ENCODE measurements around the gene C14orf119.
A peak's percentile ranks its signal among the peaks of the same experiment; 100 is the strongest.

The C14orf119 gene

GRCh38 chr14:23095196-23096108 is at the start of gene C14orf119:
C14orf119 (plus strand) TSS chr14:23095505; CDS start chr14:23097659, 2,154 bp downstream.
- DNase-seq, result peak; percentile 98

- no peak for DNase-seq
Measured at GRCh38 chr14:23047034-23047634, 48.2 kb upstream of the C14orf119 start.

GRCh38 chr14:23047751-23048693 is 47.3 kb upstream of the C14orf119 start:
- no peak for DNase-seq

- DNase-seq, result no peak
Measured at GRCh38 chr14:23049011-23049410, 46.3 kb upstream of the C14orf119 start.

GRCh38 chr14:23051141-23052057 is 43.9 kb upstream of the C14orf119 start:
- no peak for DNase-seq

- no peak for DNase-seq
Measured at GRCh38 chr14:23052182-23052623, 43.1 kb upstream of the C14orf119 start.

- no peak for DNase-seq
Measured at GRCh38 chr14:23052671-23053070, 42.6 kb upstream of the C14orf119 start.

GRCh38 chr14:23053426-23053825 is 41.9 kb upstream of the C14orf119 start:
- DNase-seq, result no peak

GRCh38 chr14:23054000-23054811 is 41.1 kb upstream of the C14orf119 start:
- no peak for DNase-seq

- no peak for DNase-seq
Measured at GRCh38 chr14:23055147-23055550, 40.2 kb upstream of the C14orf119 start.

GRCh38 chr14:23055621-23056144 is 39.6 kb upstream of the C14orf119 start:
- DNase-seq, result no peak

- DNase-seq, result peak; percentile 60
Measured at GRCh38 chr14:23056145-23056955, 39.0 kb upstream of the C14orf119 start.

GRCh38 chr14:23056956-23057756 is 38.1 kb upstream of the C14orf119 start, which contains the start of gene CDH24:
CDH24 (minus strand) TSS chr14:23057520; CDS start chr14:23055733, 1,787 bp downstream.
- DNase-seq, result peak; percentile 60

GRCh38 chr14:23057757-23058653 is 37.3 kb upstream of the C14orf119 start:
- peak; percentile 80 for DNase-seq

- DNase-seq, result no peak
Measured at GRCh38 chr14:23058654-23059504, 36.4 kb upstream of the C14orf119 start.

- no peak for DNase-seq
Measured at GRCh38 chr14:23060536-23061260, 34.6 kb upstream of the C14orf119 start.

Measured in activated CD4-positive, alpha-beta T cell treated with anti-CD3 and anti-CD28 coated beads for 1 hour (primary cell).